Choroid plexus epithelial cell (primary cell): ENCODE results near the gene MCC.

Experiments
- DNase-seq: peaks from one replicate; pipeline ENCODE4 v3.0.0-alpha.2; 2010; ENCODE audit warnings: low read depth
- H3K4me3 ChIP-seq: 2 replicates; pipeline ENCODE4 v1.5.1; 2011; ENCODE audit warnings: low read depth, mild to moderate bottlenecking, control low read depth, low read length, moderate library complexity
- TF ChIP-seq, protein P1 (sequence below): conservative IDR thresholded peaks from 2 replicates; pipeline ENCODE4 v1.5.1; 2011; ENCODE audit warnings: low read depth, mild to moderate bottlenecking, control low read depth, inconsistent platforms, low read length, moderate library complexity

MCC gene

DNA sequence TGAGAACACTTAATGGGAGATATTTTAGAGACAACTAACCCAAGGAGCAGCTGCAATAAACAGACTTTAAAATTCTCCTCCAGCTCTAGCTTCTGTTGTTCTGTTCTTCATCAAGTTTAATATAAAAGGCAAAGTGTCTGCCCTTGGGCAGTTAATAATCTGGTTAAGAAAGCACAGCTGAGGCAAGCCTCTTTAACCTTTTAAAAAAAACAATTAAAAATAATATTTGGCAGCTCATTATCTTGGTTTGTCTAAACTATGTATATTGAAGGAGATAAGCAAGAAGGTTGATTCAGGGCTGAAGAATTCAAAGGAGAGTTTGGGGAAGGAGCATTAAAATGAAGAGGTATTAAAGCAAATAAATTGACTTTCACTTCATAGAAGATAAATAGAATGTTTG lies 128.8 kb downstream of the MCC start:
- TF ChIP-seq, protein P1, sequence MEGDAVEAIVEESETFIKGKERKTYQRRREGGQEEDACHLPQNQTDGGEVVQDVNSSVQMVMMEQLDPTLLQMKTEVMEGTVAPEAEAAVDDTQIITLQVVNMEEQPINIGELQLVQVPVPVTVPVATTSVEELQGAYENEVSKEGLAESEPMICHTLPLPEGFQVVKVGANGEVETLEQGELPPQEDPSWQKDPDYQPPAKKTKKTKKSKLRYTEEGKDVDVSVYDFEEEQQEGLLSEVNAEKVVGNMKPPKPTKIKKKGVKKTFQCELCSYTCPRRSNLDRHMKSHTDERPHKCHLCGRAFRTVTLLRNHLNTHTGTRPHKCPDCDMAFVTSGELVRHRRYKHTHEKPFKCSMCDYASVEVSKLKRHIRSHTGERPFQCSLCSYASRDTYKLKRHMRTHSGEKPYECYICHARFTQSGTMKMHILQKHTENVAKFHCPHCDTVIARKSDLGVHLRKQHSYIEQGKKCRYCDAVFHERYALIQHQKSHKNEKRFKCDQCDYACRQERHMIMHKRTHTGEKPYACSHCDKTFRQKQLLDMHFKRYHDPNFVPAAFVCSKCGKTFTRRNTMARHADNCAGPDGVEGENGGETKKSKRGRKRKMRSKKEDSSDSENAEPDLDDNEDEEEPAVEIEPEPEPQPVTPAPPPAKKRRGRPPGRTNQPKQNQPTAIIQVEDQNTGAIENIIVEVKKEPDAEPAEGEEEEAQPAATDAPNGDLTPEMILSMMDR, result no peak
- DNase-seq, result peak; percentile 28
- no peak overlapping the region for H3K4me3 ChIP-seq

DNA sequence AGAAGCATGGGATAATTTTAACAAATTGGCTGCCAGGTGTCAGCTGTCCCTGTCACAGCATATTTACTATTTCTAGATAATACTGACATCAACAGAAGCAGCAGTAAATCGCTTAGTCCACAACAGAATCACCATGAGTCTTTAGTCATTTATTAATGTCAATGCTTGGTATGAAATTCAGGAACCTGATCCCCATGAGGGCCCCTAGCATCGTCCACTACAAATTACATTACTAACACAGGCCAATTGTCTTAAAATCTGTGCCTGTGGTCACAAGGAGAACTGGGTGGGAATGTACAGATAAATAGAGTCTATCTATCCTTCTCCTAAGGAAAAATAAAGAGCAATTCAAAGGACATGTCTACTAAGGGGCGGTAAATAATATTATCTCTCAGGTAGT lies 129.6 kb downstream of the MCC start:
- H3K4me3 ChIP-seq, result no peak overlapping the region
- DNase-seq, result no peak
- TF ChIP-seq, protein P1, result no peak

DNA sequence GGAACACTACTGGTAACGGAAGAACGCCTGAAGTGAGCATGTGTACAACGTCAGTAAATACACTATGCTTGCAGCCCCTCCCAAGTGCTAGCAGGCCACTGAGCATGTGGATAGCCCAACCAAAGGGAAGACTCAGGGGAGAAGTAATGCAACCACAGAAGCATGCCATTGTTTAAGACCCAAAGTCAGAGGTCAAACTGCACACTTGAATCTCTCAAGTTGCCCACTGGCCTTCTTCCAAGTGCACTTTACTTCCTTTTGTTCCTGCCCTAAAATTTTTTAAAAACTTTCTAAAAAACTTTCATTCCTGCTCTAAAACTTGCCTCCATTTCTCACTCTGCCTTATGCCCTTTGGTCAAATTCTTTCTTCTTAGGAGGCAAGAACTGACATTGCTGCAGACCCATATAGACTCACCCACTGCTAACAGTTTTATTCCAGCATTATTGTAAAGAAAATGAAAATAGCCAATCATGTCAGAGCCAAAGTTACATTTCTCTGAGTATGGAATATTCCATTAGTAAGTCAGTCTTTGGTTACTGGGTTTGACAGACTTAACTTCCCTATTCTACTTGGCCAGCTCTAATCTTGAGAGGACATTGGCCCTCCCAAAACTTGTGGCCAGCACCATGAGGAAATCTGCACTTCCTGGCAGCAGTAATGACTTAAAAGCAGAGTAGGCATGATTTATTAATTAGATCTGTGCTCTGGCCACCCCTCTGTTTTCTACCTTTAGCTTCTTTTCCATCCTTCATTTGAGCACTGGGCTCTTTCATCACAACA lies 130.4 kb downstream of the MCC start:
- DNase-seq, result peak; percentile 17
- H3K4me3 ChIP-seq, result no peak overlapping the region
- TF ChIP-seq, protein P1, result no peak

DNA sequence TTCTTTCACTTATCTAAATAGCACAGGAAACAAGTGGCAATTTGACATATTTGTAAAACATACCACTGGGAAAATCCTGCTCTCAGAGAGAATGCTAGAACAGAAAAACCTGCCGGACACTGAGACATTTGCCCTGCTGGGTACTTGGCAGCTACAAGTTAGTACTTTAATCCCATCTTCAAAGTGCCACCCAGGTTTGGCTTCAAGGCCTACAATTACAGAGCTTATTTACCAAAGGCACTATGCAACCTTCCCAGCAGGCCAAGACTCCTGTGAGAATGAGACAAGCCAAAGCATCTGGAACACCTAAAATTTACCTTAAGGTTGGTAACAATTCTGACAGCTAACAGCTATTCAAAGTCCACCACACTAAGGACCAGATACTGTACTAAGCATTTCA lies 131.8 kb downstream of the MCC start:
- DNase-seq, result no peak
- no peak overlapping the region for H3K4me3 ChIP-seq
- TF ChIP-seq, protein P1, result no peak

DNA sequence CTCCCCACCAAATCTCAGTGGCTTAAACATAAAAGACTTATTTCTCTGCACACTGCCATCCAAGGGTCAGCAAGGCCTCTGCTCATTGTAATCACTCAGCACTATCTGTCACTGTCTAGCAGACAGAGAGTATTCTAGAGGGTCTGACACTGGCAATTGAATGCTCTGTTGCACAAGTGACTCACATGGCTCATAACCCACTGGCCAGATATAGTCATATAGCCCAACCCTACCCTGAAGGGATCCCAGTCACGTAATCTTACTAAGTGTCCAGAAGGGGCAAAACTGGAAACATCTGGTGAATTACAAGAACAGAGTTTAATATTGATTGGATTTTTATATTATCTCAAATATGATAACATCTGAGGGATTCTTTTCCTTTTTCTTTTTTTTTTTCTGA lies 134.2 kb downstream of the MCC start:
- no peak for DNase-seq
- TF ChIP-seq, protein P1, result no peak
- H3K4me3 ChIP-seq, result no peak overlapping the region

DNA sequence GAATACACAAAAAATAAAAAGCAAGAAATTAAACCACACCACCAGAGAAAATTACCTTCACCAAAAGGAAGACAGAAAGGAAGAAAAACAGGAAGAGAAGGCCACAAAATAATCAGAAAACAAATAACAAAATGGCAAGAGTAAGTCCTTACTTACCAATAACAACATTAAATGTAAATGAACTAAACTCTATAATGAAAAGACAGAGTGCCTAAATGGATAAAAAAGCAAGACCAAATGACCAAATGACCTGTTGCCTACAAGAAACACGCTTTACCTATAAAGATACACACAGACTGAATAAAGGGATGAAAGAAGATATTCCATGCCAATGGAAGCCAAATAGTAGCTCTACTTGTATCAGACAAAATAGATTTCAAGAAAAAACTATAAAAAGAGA lies 140.7 kb downstream of the MCC start:
- DNase-seq, result no peak
- no peak overlapping the region for H3K4me3 ChIP-seq
- TF ChIP-seq, protein P1, result no peak
